ENCODE measurements around the gene RNF145.

GRCh38 chr5:159252195-159252594, 42.8 kb upstream of the RNF145 start:
- TF ChIP-seq POLR2A (IDR thresholded peaks at IDR 0.05) = no peak
- TF ChIP-seq CTCF (IDR thresholded peaks at IDR 0.05) = no peak
